GM19452 (cell line): Measurements from ENCODE around the gene TMEM141.
"Not testable (repeated sequence)": the region's sequence is repeated elsewhere in the genome, so short reads cannot be mapped to it uniquely, and the experiment has no call there.

Experiments used
- ATAC-seq: cut with Tn5 transposase; IDR thresholded peaks from one replicate; pipeline ENCODE4 v1.9.1; 2021; ENCODE audit not compliant: unreplicated experiment

Gene TMEM141

GRCh38 chr9:136755302-136756133 lies 35.6 kb upstream of the TMEM141 start:
- ATAC-seq = not testable (repeated sequence)

DNA sequence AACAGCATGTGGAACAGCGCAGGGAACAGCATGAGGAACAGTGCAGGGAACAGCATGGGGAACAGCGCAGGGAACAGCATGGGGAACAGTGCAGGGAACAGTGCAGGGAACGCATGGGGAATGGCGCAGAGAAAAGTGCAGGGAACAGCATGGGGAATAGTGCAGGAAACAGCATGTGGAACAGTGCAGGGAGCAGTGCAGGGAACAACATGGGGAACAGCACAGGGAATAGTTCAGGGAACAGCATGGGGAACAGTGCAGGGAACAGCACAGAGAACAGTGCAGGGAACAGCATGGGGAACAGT lies 35.1 kb upstream of the TMEM141 start:
- no peak for ATAC-seq

GRCh38 chr9:136756836-136757235 lies 34.3 kb upstream of the TMEM141 start:
- ATAC-seq = no peak

- no peak for ATAC-seq
Measured at GRCh38 chr9:136757328-136757727, 33.8 kb upstream of the TMEM141 start.

DNA sequence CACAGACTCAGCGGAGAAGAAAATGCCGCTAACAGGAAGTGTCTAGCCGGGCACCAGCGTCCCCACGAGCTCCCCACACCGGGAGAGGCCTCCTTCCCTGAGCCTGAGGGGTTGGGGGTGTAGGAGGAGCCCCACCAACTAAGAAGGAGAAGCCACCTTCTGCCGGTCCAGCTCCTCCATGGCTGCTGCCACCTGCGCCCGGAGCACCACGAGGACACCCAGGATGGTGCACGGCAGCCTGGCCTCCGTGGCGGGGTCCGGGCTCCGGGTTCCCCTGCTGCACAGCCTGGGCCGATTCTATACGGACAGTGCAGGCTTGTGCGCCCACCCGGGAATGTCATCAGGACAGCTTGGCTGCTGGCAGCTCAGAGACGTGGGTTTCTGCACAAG lies 33.4 kb upstream of the TMEM141 start:
- no peak for ATAC-seq

DNA sequence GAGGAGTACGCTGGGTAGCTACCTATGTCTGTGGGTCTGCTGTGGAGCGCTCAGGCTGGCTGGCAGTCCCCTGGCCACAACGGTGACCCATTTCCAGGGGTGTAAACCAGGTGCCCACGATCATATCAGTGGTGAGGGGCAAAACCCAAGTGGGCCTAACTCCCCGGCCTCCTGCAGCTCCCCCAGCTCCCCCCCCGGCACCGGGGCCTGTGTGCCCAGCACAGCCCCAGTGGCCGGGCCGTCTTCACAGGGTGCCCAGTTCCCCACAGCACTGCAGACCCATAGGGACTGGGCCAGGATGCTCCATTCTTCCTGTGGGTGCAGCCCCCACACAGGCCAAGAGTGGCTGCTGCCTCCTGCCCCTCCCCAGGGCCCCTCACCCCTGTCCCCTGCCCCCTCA lies 32.1 kb upstream of the TMEM141 start:
- no peak for ATAC-seq

DNA sequence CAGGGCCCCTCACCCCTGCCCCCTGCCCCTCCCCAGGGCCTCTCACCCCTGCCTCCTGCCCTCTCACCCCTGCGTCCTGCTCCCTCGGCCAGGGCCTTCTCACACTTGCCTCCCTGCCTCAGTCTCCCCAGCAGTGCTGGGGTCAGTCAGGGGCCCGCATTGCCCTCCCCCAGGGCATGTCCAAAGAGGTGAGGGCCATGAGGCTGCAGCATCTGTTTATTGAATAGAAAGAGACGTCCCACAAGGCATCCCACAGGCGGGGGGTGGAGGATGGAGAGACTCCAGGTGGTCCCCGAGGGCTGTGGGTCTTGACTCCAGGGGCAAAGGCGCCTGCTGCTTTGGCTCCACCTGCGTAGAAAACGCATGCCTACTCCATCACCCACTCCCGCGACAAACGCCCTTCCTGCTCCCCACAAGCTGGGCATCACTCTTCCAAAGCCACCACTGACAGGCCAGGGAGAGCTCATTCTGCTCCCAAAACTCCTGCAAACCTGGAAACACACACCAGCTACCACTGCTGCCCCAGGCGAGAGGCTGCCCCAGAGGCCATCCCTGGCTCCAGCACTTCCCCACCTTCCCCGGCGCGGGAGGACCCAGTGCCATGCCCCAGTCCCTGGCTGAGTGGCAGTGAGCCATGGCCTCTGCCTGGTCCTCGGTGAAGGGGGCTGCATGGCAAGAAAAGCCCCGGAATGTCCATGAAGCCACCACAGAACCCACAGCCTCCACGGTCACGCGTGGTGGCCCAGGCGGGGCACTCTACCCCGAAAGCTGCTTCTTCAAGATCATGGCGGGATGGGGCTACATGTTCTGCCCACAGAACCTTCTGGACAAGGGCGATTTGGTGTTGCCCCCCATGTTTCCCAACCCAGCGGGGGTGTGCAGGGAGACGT lies 31.5 kb upstream of the TMEM141 start:
- no peak for ATAC-seq

DNA sequence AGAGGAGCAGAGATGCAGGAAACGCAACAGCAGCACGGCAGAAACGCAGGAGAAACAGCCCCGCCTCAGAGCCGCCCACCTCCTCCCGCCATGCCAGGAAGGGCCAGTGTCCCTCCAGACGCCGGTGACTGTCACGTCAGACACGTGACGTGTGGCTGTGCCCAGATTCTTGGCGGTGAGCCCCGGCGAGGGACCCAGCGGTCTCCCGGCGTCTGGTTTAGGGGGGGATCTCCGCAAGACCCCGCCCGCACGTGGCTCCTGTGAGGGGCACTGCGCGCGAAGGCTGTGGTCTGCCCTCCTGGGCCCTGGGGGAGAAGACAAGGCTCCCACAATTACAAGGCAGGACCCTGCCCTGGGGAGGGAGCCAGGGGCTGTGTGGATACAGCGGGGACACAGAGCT lies 30.7 kb upstream of the TMEM141 start:
- no peak for ATAC-seq

DNA sequence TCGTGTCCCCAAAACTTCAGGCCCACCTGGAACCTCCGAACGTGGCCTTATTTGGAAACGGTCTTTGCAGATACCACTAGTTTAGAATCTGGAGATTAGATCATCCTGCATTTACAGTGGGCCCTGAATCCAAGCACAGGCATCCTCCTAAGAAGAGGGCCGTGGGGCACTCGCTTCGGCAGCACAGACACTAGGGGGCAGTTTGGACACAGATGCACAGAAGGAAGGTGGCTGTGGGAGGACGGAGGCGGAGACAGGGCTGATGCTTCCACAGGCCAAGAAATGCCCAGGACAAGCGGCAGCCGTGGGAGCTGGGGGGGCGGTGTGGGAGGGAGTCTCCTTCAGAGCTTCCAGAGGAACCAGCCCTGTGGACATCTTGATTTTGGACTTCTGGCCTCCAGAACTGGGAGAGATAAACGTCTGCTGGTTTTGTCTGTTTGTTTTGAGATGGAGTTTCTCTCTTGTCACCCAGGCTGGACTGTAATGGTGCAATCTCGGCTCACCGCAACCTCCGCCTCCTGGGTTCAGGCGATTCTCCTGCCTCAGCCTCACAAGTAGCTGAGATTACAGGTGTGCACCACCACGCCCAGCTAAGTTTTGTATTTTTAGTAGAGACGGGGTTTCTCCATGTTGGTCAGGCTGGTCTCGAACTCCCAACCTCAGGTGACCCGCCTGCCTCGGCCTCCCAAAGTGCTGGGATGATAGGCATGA lies 30.2 kb upstream of the TMEM141 start:
- not testable (repeated sequence) for ATAC-seq

DNA sequence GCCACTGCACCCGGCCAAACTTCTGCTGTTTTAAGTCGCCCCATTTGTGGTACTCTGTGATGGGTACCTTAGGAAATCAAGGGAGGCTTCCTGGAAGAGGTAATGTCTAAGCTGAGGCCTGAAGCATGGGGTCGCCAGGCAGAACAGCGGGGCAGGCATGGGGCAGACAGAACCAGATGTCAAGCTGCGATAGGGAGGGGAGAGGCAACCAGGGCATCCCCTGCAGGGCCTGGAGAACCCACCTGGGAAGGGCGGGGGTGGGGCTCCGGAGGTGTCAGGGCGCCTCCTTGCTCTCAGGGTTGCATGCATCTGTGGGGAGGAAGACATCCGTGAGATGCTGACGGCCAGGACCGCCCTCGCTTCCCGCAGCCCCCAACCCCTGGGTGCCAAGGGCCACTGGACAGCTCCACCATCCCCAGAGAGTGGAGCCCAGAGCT lies 29.6 kb upstream of the TMEM141 start:
- ATAC-seq = no peak

DNA sequence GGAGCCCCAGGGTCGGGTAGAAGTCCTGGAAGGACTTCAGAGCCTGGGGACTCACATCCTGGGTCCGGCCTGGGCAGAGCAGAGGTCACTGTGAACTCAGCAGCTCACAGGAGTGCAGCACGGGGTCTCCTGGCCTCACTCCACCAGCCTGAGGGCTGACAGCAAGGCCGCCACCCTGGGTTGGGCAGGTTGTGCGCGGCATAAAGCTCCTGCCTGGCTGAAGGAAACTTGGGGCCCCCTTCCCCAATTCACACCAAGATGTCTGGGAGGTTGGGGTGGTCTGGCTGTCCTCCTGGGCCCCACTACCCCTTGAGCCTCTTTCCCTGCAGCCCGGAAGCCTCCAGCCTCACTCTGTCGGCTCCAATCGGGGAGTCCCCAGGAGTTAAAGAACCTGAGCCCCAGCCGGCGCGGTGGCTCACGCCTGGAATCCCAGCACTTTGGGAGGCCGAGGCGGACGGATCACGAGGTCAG lies 28.9 kb upstream of the TMEM141 start:
- no peak for ATAC-seq

DNA sequence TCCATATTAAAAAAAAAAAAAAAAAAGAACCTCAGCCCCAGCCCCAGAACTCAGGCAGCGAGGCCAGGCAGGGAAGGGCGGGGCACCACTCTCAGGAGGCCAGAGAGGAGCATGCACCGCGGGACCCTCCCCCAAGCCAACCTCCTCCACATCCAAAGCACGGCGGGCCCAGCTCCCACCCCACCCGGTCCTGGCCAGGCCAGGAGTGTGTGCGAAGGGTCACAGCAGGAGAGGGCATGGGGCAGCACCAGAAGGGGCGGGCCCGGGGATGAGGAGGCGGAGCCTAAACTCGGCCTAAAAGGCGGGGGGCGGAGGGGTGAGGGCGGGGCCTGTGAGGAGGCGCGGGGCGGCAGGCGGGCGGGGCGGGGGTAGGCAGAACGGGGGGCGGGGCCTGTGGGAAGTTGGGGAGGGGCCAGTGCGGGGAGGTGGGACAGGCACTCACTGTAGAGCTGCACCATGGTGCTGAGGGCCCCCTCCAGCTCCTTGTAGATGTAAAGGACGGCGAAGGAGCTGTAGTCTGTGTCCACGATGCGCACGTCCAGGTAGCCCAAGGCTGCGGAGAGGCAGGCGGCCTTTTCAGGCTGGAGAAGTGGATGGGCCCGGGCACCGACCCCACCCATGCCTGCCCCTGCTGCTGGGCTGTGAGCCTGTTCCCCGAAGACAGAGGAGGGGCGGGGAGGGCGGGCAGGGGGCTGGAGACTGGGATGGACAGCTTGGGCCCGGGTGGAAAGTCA lies 28.1 kb upstream of the TMEM141 start:
- ATAC-seq = no peak

DNA sequence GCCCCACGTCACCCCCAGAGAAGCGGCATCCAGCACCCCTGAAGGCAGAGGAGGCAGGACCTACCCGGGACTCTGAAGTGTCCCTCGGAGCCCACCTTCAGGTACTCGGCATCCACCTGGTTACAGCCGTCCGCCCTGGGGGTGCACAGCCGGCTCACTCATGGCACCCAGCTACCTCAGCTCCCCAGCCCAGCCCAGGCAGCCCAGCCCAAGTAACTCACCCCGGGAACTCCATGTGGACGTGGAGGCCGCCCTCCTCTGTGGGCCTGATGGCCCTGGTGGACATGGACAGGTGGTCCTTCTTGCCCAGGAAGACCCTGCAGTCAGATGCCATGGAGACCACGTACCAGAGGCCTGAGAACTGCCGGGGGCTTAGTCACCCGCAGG lies 27.5 kb upstream of the TMEM141 start:
- ATAC-seq = no peak

DNA sequence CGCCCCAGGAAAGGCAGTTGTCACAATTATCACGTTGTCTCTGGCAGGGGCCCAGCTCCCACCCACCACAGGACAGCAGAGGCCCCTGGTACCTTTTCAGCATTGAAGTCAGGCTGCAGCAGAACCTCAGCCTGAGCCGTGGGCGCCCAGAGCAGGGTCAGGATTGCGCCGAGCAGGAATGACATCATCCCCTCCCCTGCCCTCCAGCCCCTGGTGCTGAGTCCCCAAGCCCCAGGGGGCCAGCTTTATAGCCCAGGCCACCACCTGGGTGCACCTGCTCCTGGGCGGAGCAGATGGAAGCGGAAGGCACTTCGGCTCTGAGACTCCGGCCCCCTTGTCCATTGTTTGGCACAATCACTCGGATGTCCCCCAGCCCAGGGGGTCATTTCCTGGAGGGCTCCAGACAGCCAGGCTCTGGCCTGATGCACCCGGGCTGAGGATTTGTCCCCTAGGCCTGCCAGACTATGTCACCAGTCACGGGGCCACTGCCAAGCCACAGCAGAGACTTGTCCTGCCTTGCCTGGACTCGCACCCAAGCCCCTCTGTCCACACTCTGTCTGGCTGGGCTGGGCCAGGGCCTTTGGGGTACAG lies 26.7 kb upstream of the TMEM141 start, which contains the start of gene LCN15:
LCN15 (minus strand) TSS at position 218 of the 591 bp plus-strand sequence; CDS start at position 188, 30 bp downstream.
- no peak for ATAC-seq

- no peak for ATAC-seq
Measured at GRCh38 chr9:136765041-136765440, 26.1 kb upstream of the TMEM141 start.

DNA sequence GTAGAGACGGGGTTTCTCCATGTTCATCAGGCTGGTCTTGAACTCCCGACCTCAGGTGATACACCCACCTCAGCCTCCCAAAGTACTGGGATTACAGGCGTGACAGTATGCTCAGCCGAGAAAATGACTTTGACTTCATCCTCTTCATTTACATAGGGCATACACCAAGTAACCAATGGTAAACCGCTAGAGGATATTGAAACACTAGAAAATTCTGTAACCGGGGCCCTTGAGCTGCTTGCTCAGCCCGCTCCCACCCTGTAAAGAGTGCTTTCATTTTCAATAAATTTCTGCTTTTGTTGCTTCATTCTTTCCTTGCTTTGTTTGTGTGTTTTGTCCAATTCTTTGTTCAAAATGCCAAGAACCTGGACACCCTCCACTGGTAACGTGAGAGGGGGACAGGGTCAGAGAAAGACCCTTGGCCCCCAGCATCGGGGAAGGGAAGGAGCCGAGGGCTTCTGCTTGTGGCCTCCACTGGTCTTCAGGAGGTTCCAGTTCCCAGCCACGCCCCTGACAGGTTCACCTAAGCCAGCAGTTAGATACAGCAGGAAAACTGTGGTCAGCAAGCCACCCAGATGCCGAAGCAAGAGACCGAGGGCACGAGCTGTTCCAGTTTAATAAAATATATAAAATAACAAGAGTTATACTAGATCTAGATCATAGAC lies 25.3 kb upstream of the TMEM141 start:
- peak; percentile 57 for ATAC-seq

GRCh38 chr9:136766410-136767120 lies 24.6 kb upstream of the TMEM141 start:
- ATAC-seq = not testable (repeated sequence)

- no peak for ATAC-seq
Measured at GRCh38 chr9:136769710-136770191, 21.4 kb upstream of the TMEM141 start.

DNA sequence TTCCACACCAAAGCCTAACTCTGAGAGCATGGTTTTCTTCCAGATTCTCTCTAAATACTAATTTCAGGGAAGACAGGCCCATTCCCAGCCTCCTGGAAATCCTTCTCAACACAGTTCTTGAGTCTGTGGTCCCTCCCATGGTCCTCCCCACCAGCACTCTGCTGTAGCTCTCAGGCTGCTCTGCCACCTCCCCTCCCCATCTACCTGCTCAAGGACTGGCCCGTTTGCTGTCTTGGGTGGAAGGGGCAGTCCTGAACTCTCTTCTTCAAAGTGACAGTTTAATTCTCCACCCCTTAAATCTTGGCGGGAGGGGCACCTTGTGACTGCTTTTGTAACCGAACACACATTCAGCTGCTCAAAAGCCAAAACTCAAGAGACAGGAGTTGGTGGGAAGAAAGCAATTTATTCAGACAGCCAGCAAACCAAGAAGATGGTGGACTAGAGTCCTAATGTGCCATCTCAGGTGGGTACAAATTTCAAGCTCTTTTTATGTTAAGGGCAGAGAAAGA lies 19.2 kb upstream of the TMEM141 start:
- ATAC-seq = no peak
